Lower leg skin (tissue), 3 donors: ENCODE results near the gene MEST.
"Not testable (repeated sequence)": the region's sequence is repeated elsewhere in the genome, so short reads cannot be mapped to it uniquely, and the experiment has no call there.

Experiments used
- CTCF ChIP-seq, 3 donors: fragments of 450-650 bp; IDR thresholded peaks; one replicate each; pipeline ENCODE4 v1.5.1; 2016; ENCODE audit warnings: antibody characterized with exemption in 3 of 3, mild to moderate bottlenecking in 3 of 3, moderate library complexity in 2 of 3
- POLR2A ChIP-seq, 2 donors: fragments of 450-650 bp; IDR thresholded peaks; one replicate each; pipeline ENCODE4 v1.6.1; 2016 to 2017; ENCODE audit warnings: antibody characterized with exemption in 2 of 2, mild to moderate bottlenecking in 1 of 2, moderate library complexity in 1 of 2

- TF ChIP-seq CTCF, POLR2A (IDR thresholded peaks at IDR 0.05): not testable (repeated sequence)
These were observed 31.7 kb downstream of the MEST start for GRCh38 chr7:130523519-130524125.
